Activated T-helper 2 cell treated with anti-CD3 and anti-CD28 coated beads, Interferon-gamma antibody, Interleukin-2, Interleukin-4, amounts not matched to agents 10 μg/mL and 5 μg/mL and 100 μg/mL, durations not matched to agents 14 hours and 24 hours and 36 hours (primary cell): Measurements from ENCODE around the gene NKAIN2. TPM values are rescaled to one million over a fixed set of nuclear protein-coding genes. Genes with fewer than 3 reads are reported as not detected.
"Not testable (repeated sequence)": the region's sequence is repeated elsewhere in the genome, so short reads cannot be mapped to it uniquely, and the experiment has no call there.

Experiments
- DNase-seq: peaks from one replicate; pipeline ENCODE4 v3.0.0; 2021; ENCODE audit warnings: low spot score
- H3K27ac Mint-ChIP-seq: one replicate; pipeline ENCODE4 v1.8.0; 2021; ENCODE audit warnings: mixed read lengths
- H3K27me3 Mint-ChIP-seq: one replicate; pipeline ENCODE4 v1.8.0; 2021; ENCODE audit warnings: low read depth, mixed read lengths
- H3K36me3 Mint-ChIP-seq: one replicate; pipeline ENCODE4 v1.8.0; 2021; ENCODE audit warnings: low read depth, mixed read lengths
- H3K4me1 Mint-ChIP-seq: one replicate; pipeline ENCODE4 v1.8.0; 2021; ENCODE audit warnings: low read depth, mixed read lengths
- H3K4me3 Mint-ChIP-seq: one replicate; pipeline ENCODE4 v1.8.0; 2021; ENCODE audit warnings: low read depth, mild to moderate bottlenecking, moderate library complexity, mixed read lengths
- H3K9me3 Mint-ChIP-seq: one replicate; pipeline ENCODE4 v1.8.0; 2021; ENCODE audit warnings: mixed read lengths
- intact Hi-C: fragments of 100-400 bp; cut with micrococcal nuclease; formaldehyde crosslinking; loops from one replicate; pipeline ENCODE4 v1.15.1; 2023
- total RNA-seq: library from RNA; stranded (reverse); gene quantifications from 2 replicates; pipeline ENCODE4 v1.2.3, GENCODE V29; 2022

NKAIN2 gene
- total RNA-seq, 1 donor from 2014 or later = not detected

GRCh38 chr6:124269733-124270132 is 466.1 kb downstream of the NKAIN2 start:
- intact Hi-C loops = no loop called here
- no peak overlapping the region for H3K4me3 Mint-ChIP-seq
- no peaks in the 10 kb centered on the region for H3K4me1 Mint-ChIP-seq
- no peaks in the 10 kb centered on the region for H3K27me3 Mint-ChIP-seq
- no peak overlapping the region for H3K27ac Mint-ChIP-seq
- no peak for DNase-seq
- H3K36me3 Mint-ChIP-seq = no peaks in the 10 kb centered on the region
- H3K9me3 Mint-ChIP-seq = no peaks in the 10 kb centered on the region

- Mint-ChIP-seq H3K27ac (no peak overlapping the region), H3K9me3 (no peaks in the 10 kb centered on the region), H3K27me3 (no peaks in the 10 kb centered on the region), H3K4me3 (no peak overlapping the region), H3K4me1 (no peaks in the 10 kb centered on the region), H3K36me3 (no peaks in the 10 kb centered on the region)
- DNase-seq = no peak
- intact Hi-C loops = no loop called here
Measured at GRCh38 chr6:124273701-124274100, 470.0 kb downstream of the NKAIN2 start.

GRCh38 chr6:124282541-124282940 is 478.9 kb downstream of the NKAIN2 start:
- Mint-ChIP-seq H3K4me3 (no peak overlapping the region), H3K9me3 (no peaks in the 10 kb centered on the region), H3K27me3 (no peaks in the 10 kb centered on the region), H3K27ac (no peak overlapping the region), H3K36me3 (no peaks in the 10 kb centered on the region), H3K4me1 (no peaks in the 10 kb centered on the region)
- DNase-seq = no peak
- intact Hi-C loops = no loop called here

- Mint-ChIP-seq H3K9me3 (no peaks in the 10 kb centered on the region), H3K27ac (no peak overlapping the region), H3K4me3 (no peak overlapping the region), H3K36me3 (no peaks in the 10 kb centered on the region), H3K4me1 (no peaks in the 10 kb centered on the region), H3K27me3 (no peaks in the 10 kb centered on the region)
- no peak for DNase-seq
- intact Hi-C loops = no loop called here
Measured at GRCh38 chr6:124283486-124283885, 479.8 kb downstream of the NKAIN2 start.

GRCh38 chr6:124285146-124285545 is 481.5 kb downstream of the NKAIN2 start:
- H3K27ac Mint-ChIP-seq = no peak overlapping the region
- H3K9me3 Mint-ChIP-seq = no peaks in the 10 kb centered on the region
- H3K4me3 Mint-ChIP-seq = no peak overlapping the region
- intact Hi-C loops = no loop called here
- H3K4me1 Mint-ChIP-seq = no peaks in the 10 kb centered on the region
- H3K36me3 Mint-ChIP-seq = no peaks in the 10 kb centered on the region
- H3K27me3 Mint-ChIP-seq = no peaks in the 10 kb centered on the region
- DNase-seq = no peak

GRCh38 chr6:124294574-124295200 is 491.0 kb downstream of the NKAIN2 start:
- Mint-ChIP-seq H3K27me3 (no peaks in the 10 kb centered on the region), H3K4me3 (no peak overlapping the region), H3K4me1 (no peaks in the 10 kb centered on the region), H3K27ac (no peak overlapping the region), H3K36me3 (no peaks in the 10 kb centered on the region), H3K9me3 (no peaks in the 10 kb centered on the region)
- intact Hi-C loops = no loop called here
- no peak for DNase-seq

- no peak for DNase-seq
- no peaks in the 10 kb centered on the region for H3K9me3 Mint-ChIP-seq
- H3K27ac Mint-ChIP-seq = no peak overlapping the region
- H3K4me1 Mint-ChIP-seq = no peaks in the 10 kb centered on the region
- intact Hi-C loops = no loop called here
- no peak overlapping the region for H3K4me3 Mint-ChIP-seq
- H3K36me3 Mint-ChIP-seq = no peaks in the 10 kb centered on the region
- H3K27me3 Mint-ChIP-seq = no peaks in the 10 kb centered on the region
Measured at GRCh38 chr6:124297507-124297906, 493.8 kb downstream of the NKAIN2 start.

GRCh38 chr6:124298730-124299129 is 495.1 kb downstream of the NKAIN2 start:
- H3K4me3 Mint-ChIP-seq = no peak overlapping the region
- intact Hi-C loops = no loop called here
- H3K27me3 Mint-ChIP-seq = no peaks in the 10 kb centered on the region
- no peaks in the 10 kb centered on the region for H3K9me3 Mint-ChIP-seq
- no peaks in the 10 kb centered on the region for H3K36me3 Mint-ChIP-seq
- no peak overlapping the region for H3K27ac Mint-ChIP-seq
- DNase-seq = no peak
- H3K4me1 Mint-ChIP-seq = no peaks in the 10 kb centered on the region

- H3K9me3 Mint-ChIP-seq, H3K36me3 Mint-ChIP-seq, DNase-seq, H3K27me3 Mint-ChIP-seq, H3K4me1 Mint-ChIP-seq, H3K27ac Mint-ChIP-seq, intact Hi-C loops, H3K4me3 Mint-ChIP-seq: not testable (repeated sequence)
Measured at GRCh38 chr6:124300907-124301306, 497.2 kb downstream of the NKAIN2 start.

- Mint-ChIP-seq H3K27ac (no peak overlapping the region), H3K4me1 (no peaks in the 10 kb centered on the region), H3K4me3 (no peak overlapping the region), H3K36me3 (no peaks in the 10 kb centered on the region), H3K27me3 (no peaks in the 10 kb centered on the region), H3K9me3 (no peaks in the 10 kb centered on the region)
- no peak for DNase-seq
- intact Hi-C loops = no loop called here
Measured at GRCh38 chr6:124303971-124304370, 500.3 kb downstream of the NKAIN2 start.

GRCh38 chr6:124310139-124310538 is 506.5 kb downstream of the NKAIN2 start:
- H3K27ac Mint-ChIP-seq = no peak overlapping the region
- no peaks in the 10 kb centered on the region for H3K4me1 Mint-ChIP-seq
- no peaks in the 10 kb centered on the region for H3K9me3 Mint-ChIP-seq
- no peak for DNase-seq
- H3K27me3 Mint-ChIP-seq = no peaks in the 10 kb centered on the region
- intact Hi-C loops = no loop called here
- H3K4me3 Mint-ChIP-seq = no peak overlapping the region
- H3K36me3 Mint-ChIP-seq = no peaks in the 10 kb centered on the region

GRCh38 chr6:124319410-124319809 is 515.7 kb downstream of the NKAIN2 start:
- no peak for DNase-seq
- intact Hi-C loops = no loop called here
- Mint-ChIP-seq H3K27me3 (no peaks in the 10 kb centered on the region), H3K27ac (no peak overlapping the region), H3K36me3 (no peaks in the 10 kb centered on the region), H3K4me1 (no peaks in the 10 kb centered on the region), H3K9me3 (no peaks in the 10 kb centered on the region), H3K4me3 (no peak overlapping the region)

- Mint-ChIP-seq H3K36me3 (no peaks in the 10 kb centered on the region), H3K4me3 (no peak overlapping the region), H3K4me1 (no peaks in the 10 kb centered on the region), H3K27ac (no peak overlapping the region), H3K9me3 (no peaks in the 10 kb centered on the region), H3K27me3 (no peaks in the 10 kb centered on the region)
- DNase-seq = no peak
- intact Hi-C loops = no loop called here
Measured at GRCh38 chr6:124324237-124324636, 520.6 kb downstream of the NKAIN2 start.

GRCh38 chr6:124330197-124330596 is 526.5 kb downstream of the NKAIN2 start:
- intact Hi-C loops = no loop called here
- H3K9me3 Mint-ChIP-seq = no peaks in the 10 kb centered on the region
- DNase-seq = no peak
- H3K27ac Mint-ChIP-seq = no peak overlapping the region
- H3K36me3 Mint-ChIP-seq = no peaks in the 10 kb centered on the region
- H3K27me3 Mint-ChIP-seq = no peaks in the 10 kb centered on the region
- H3K4me3 Mint-ChIP-seq = no peak overlapping the region
- no peaks in the 10 kb centered on the region for H3K4me1 Mint-ChIP-seq
